AML-193 (cell line): ENCODE data around the gene CHRM3.
A peak's percentile ranks its signal among the peaks of the same experiment; 100 is the strongest.
"Not testable (repeated sequence)": the region's sequence is repeated elsewhere in the genome, so short reads cannot be mapped to it uniquely, and the experiment has no call there.

Experiments used
- DNase-seq, 2 experiments: peaks; one replicate each; lab custom pipeline; 2025; lab: John Stamatoyannopoulos, UW

Gene CHRM3

DNA sequence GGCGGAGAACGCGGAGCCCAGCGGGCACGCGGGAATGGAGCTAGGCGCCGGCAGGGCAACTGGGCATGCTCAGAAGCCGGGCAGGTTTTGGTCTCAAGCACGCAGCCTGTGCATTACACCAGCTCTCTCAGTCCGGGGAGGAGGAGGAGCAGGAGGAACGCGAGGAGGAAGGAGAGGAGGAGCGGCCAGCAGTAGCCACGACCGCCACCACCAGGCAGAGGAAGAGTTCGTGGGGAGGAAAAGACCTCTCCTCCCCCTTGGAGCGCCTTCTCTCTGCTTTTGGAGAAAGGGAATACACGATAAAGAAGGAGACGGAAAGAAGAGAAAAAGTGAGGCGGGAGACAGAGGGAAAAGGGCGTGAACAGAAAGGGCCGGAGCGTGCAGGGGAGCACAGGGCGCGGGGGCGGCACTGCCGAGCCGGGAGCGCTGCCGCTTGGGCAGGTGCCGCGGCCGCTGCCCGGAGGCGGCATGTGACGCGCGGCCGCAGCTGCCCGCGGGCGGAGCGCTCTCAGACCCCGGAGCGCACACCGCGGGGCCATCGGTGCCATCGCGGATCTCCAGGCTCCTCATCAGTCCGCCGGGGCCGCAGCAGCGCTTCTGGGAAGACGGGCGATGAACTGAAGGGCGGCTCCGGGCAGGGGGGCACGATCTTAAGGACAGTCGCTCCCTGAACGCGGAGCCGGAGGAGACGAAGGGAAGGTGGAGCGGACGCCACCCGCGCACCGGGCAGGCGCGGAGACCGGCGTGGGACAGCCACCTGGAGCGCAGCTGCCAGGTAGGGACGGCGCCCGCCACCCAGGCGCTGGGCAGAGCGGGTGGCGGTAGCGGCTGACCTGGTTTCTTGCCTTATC is at the start of gene CHRM3:
TSS of gene CHRM3 (plus strand) at position 116 of the 851 bp plus-strand sequence. CDS start 520,884 bp downstream, outside the sequence.
- no peak for DNase-seq

DNA sequence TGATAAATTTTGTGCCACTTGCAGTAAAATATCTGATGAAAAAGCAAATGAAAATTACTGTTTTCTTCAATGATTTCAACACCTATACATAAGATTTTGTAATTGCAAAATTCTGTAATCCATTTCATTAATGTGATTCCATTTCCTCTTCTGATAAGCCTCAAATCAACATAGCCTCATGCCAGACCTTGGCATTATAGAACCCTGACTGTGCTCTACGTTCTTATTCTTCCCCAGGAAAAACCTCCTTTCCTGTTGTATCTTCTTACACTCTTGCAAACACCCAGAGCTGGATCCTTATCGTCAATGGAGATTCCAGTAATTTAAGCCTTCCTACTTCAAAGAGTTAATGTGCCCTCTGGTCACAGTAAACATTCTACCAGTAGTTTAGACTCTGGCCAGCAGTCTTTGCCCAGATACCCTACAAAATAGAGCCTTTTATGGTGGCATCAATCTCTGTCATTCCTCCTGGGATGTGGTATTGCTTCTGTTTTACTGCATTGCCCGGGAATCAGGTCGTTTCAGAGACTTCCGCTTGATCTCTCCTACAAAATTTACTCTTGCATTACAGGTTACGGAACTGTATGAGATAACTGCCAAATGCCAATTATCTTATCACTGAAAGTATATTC is 48.5 kb upstream of the CHRM3 start:
- no peak for DNase-seq

DNA sequence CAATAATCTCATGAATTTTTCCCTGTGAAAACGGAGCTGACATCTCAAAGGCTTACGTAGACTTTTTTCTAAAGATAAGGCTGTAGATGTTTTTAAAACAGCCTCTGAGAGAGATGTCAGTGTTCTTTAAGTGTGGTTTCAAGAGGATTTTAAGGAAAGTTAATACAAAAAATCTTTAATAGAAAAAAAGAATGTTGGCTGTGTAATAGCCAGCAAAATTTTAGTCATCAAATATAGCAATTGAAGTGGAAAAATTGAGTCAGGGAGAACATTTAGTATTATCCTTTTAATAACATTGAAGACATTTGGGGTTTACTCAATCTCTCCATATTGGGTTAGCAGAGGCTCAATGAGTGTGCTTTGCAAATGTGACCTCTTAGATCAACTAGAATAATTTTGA is 38.6 kb upstream of the CHRM3 start:
- DNase-seq, result no peak

DNA sequence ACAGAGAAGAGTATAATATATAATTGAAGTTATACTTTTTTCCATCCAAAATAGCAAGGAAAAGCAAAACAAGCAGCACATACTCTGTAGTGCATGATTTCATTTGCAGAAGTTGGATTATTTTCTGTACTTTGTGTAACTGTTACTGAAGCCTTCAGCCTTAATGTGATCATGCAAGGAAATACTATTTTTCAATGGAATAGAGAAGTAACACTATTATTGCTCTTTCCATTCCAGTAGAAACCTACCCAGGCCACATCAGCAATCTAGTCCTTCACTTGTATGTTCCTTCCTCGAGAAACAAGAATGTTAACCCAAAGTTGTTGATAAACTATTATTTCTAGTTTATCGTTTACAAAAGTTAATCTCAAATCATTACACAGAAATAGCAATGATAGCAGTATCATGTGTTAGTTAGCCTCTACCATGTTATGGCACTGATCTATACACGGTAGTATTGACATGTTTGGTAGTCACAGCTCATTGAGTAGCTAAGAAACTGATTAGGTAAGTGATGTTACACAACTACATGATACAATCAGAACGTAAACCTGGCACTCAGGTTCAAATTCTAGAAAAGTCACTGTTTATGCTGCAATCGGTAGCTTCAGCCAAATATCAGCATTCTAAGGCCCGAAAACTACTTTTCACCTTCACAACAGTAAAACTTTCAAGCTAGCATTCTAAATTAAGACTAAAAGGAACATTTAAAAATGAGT is 37.6 kb upstream of the CHRM3 start:
- no peak for DNase-seq

DNA sequence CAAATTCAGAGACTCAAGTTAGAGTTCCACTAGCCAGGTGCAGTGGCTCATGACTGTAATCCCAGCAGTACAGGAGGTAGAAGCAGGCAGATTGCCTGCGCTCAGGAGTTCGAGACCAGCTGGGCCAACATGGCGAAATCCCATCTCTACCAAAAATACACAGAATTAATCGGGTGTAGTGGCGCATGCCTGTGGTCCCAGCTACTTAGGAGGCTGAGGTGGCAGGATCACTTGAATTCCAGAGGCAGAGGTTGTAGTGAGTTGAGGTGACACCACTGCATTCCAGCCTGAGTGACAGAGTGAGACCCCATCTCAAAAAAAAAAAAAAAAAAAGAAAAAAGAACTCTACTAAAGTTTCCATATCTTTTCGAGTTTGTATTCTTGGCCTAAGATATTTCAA is 36.7 kb upstream of the CHRM3 start:
- DNase-seq, result no peak

DNA sequence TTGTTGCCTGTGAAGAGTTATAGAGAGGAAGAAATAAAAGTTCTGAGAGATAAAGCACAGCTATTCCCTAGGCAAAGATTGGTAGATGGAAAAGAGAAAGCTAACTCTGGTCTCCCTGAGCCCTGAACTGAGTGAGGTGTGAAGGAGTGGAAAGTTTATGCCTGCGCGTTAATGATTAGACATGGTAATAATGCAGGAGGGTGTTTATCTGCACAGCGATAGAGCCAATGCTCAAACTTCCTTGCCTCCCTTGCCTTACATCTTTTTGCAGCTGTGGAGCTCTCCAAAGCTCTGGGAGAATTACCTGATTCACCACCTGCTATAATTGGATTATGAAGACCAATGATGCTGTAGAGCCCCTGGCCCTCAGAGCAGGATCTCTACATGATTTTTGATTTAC is 32.8 kb upstream of the CHRM3 start:
- no peak for DNase-seq

DNA sequence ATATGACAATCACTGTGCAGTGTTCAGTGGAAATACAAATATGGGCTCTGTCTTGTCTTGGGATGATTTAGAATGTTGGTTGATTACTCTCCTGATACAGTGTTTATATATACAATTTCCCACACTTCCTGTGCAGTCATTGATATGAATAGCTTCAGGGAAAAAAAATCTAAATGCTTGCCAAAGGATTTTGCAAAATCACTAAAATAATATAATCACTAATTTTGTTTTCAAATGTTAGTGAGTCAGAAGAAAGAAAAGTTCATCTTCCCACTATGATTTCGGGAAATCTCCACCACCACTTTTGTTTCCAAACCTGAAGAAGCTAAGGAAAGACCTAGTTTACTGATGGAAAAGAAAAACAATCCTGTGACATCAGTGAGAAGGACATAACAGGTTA is 32.1 kb upstream of the CHRM3 start:
- no peak for DNase-seq

DNA sequence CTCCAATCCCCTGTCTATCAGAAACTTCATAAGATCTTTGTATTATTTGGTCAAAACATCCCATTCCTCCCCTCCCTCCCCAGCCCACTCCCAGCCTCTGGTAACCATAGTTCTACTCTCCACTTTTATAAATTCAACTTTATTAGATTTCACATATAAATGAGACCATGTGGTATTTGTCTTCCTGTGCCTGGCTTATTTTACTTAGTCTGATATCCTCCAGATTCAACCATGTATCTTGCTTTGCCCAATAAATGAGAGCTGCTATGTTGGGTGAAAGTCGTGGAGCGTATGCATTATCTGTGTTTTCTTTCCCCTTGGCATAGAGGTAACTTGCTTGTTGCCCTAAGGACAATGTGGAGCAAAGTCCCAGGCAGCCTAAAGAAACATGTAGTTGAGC is 28.5 kb upstream of the CHRM3 start:
- no peak for DNase-seq

DNA sequence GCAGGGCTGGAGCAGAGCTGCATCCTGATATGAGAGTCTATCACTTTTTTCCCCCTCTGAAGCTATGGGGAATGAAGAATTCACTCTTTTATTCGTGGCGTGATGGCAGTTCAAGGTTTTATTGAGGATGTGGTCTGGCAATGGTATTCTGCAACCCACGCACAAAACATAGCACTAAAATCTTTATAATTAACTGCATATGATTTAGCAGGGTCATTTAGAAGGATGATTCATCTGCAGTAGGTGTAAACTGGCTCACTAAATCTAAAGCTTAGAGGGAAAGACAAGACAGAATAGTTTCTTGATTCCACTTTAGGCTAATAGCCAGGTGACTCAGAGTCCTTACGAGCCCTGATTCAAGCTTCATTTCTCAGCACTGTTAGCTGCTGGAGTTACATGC is 25.0 kb upstream of the CHRM3 start:
- DNase-seq, result no peak

DNA sequence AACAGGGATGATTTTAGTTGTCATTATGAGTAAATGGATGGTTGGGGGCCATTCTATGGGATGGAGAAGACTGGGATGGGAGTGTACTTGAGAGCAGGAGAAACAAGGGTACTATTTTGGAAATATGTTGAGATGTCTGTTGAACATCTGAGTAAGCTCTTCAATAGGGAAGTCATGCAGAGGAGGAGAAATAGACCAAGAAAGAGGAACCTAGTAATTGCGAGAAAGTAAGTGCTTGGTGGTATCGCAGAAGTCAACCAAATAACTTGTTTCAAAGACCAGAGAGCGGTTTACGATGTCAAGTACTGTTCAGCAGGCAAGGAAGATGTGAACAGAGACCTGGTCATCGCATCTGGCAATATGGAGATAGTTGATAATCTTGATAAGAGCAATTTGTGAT is 22.4 kb upstream of the CHRM3 start:
- peak in 1 of 2 experiments; percentile 4 for DNase-seq

DNA sequence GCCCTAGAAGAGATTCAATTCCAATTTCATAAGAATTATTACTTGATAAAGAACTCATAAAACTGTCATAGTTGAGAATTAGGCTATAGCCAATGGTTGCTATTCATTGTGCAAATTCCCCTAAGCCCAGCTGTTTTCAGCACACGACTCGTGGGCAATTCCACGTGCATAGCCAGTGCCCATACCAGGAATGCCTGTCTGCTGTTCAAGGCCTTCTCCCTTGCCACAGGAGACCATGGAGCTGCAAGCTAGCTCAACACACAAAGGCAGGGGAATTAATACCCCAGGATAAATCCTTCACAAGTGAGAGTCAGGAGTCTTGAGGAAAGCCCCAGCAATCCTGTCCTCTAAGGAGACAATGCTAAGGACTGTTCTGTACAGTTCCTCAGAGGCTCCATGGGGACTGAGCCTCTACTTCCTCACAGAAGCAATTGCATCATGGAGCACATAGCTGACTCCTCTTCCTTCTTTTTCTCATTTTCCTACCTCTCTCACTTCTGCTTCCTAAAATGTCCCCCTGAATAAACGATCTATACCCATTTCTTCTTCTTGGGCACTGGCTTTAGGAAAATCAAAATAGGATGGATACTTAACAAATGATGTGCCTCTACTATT is 19.1 kb upstream of the CHRM3 start:
- DNase-seq, result no peak

DNA sequence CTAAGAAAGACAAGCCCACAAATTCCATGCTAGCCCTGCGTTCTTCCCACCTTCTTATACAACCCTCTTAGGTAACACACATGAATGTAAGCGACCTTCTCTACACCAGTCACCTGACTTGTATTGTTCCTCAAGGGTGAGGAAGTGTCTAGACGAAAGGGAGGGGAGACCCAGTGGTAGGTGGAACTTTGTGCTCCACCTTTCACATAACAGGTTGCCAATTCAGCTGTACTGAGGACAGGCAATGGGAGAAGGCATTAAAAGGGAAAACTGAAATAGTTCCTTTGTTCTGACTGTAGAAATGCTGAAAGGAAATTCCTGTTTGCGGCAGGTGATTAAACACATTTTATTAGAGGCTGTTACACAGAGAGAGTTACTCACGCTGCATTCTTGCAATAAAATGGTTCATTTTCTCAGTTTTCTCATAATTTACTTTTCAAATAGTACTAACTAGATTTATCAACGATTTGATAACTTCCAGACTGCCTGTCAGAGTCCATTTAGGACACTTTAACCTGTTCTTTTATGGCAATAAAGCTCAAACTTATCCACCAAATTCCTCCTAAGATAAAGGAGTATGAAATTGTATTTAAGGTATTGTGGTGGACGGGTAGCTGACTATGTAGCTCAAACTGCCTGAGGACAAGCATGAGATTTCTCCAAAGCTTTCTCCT is 17.8 kb upstream of the CHRM3 start:
- DNase-seq, result no peak

DNA sequence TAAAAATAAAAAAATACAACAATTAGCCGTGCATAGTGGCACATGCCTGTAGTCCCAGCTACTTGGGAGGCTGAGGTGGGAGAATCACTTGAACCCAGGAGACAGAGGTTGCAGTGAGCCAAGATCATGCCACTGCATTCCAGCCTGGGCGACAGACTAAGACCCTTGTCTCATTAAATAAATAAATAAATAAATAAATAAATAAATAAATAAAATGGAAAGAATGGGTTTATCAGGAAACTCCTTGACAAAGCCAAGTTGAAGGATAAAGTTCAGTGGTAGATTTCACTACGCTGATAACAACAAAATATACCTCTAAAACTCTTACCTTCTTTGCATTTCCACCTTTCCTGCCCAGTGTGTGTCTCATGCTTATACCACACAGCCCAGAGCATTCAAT is 15.5 kb upstream of the CHRM3 start:
- DNase-seq, result not testable (repeated sequence)

DNA sequence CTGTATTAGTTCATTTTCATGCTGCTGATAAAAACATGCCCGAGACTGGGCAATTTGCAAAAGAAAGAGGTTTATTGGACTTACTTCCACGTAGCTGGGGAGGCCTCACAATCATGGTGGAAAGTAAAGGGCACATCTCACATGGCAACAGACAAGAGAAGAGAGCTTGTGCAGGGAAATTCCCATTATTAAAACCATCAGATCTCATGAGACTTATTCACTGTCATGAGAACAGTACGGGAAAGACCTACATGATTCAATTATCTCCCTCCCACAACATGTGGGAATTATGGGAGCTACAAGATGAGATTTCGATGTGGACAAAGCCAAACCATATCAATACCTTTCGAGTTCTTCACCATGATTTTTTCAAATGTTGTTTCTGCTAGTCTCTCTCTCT is 3.7 kb upstream of the CHRM3 start:
- no peak for DNase-seq

DNA sequence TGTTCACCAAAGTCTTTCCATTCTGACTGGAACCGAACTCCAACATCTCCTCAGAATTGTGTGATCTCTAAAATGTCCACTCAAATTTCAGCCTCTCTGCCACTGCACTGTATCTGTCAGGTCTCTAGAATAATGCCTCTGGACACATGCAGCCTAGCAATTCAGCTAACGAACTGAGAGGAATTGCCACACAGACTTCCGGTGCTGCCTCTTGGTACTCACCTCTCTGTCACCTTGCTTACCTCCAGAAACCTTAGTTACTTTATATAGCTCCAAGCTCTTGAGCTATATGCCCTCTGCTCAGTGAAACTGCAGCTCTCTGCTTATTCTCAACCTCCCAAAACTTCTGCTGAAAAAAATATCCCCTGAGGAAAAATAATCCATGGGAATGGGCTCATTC is 2.7 kb upstream of the CHRM3 start:
- no peak for DNase-seq

DNA sequence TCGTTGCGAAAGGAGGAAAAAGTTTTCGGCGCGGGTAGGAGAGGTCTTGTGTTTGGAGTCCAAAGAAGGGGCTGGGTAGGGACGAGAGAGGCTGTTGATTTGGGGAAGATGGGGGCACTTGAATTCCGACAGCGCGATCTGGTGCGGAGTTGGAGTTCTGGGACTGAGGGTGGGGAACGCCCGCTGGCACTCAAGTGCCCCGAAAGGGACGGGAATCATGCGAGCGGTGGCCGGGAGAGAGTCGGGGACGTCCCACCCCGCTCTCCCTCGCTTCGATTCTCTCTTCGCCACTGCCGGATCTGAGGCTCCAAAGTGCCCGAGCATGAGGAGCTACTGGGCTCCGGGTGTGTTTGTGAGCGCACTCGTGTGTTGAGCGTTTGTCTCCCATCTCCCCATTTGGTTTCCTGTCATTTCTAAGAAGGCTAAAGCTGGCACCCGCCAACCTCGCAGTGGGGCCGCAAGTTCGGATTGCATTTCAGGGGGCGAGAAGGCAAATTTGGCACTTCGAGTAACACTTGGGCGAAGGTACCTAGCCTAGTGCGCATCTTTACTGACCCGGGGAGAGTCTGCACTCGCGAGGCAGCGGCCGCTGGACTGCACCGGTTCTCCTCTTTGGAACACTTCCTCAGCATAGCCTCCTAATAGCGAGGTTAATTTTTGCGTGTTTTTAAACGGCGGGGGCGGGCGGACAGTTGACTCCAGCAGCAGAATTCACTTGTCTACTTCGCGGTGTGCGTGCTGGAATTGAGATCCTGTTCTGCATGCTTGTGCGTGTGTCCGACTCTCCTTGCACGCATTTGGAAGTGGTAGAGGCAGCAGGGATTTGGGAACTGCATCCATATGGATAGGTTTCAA is 1.2 kb downstream of the CHRM3 start:
- no peak for DNase-seq

DNA sequence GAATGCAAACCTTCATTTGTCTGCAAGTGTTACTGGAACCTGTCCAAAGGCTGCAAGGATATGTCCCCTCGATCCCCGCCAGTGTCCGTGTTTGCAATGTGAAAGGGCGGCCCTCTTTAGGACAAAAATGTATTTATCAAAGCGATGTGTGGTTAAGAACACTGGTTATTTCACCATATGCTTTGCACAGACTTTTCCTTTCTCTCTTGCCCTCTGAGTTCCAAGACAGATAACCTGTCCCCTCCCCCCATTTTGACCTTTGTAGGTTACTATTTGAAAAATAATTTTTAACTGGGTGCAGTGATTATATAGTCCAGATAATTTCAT is 1.8 kb downstream of the CHRM3 start:
- DNase-seq, result no peak

DNA sequence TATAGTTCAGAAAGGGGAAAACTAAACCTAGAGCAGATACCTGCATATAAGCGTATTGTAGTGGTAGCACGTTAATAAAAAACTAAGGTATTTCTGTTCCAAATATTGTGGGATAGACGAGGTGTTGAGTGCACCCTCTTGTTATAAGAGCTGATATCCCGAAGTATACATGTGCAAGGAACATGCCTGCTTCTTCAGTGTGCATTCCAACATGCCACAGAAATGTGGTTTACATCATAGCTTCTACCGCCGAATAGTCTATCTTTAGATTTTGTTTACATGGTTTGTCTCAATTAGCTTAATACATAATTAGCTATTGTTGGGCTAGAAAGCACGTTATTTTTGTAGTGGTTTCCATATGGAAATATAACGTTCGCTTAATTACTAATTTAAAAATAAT is 2.2 kb downstream of the CHRM3 start:
- no peak for DNase-seq

DNA sequence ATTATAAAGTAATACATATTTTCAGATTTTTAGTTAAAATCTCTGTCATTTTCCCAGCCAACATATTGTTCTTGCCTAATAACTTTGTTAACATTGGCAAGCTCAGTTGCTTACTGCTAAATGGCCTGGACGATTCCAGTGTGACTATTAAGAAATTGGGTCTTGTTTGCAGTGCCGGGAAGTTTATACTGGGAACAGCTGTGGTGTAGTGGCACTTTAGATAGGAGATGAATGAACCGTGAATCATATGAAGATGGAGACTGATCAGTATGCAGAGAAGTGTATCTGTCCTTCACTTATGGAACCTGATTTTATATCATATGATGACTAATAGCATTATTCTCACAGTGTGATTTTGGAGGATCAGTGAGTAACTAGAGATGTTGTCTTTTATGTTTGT is 3.3 kb downstream of the CHRM3 start:
- no peak for DNase-seq

DNA sequence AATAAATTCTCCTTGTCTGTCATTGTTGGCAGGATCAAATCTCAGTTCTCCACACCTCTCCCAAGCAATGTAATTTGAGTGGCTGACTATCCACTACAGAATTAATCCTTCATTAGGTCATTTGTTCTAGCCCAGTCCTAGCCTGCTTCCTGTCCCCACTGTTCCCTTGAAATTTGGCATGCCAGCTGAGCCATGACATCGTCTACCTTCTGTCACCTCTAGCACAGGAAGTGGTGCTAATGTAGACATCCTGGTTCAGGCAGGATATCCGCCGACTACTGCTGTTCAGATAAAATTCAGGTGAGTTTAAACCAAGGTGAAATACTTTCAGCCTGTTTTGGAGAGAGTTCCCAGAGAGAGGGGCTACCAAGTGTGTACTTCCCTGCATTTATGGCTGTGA is 5.9 kb downstream of the CHRM3 start:
- DNase-seq, result no peak

DNA sequence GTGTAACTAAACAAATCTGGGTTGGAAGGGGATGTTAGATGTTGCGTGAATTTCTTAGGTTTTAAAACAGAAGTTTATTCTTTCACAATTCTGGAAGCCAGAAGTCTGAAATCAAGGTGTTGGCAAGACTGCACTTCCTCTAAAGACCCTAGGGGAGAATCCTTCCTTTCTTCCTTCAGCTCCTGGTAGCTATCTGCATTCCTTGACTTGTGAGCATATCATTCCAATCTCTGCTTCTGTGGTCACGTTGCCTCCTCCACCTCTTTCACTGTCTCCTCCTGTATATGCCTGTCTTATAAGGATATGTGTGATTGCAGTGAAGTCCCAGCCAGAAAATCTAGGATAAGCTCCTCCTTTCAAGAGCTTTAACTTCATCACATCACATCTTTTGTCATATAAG is 7.7 kb downstream of the CHRM3 start:
- DNase-seq, result no peak
